Hepatic stellate cell (primary cell): ENCODE results near the gene MMP12.

Experiments
- DNase-seq: peaks from one replicate; pipeline ENCODE4 v3.0.0; 2011; ENCODE audit warnings: low spot score

Gene MMP12

DNA sequence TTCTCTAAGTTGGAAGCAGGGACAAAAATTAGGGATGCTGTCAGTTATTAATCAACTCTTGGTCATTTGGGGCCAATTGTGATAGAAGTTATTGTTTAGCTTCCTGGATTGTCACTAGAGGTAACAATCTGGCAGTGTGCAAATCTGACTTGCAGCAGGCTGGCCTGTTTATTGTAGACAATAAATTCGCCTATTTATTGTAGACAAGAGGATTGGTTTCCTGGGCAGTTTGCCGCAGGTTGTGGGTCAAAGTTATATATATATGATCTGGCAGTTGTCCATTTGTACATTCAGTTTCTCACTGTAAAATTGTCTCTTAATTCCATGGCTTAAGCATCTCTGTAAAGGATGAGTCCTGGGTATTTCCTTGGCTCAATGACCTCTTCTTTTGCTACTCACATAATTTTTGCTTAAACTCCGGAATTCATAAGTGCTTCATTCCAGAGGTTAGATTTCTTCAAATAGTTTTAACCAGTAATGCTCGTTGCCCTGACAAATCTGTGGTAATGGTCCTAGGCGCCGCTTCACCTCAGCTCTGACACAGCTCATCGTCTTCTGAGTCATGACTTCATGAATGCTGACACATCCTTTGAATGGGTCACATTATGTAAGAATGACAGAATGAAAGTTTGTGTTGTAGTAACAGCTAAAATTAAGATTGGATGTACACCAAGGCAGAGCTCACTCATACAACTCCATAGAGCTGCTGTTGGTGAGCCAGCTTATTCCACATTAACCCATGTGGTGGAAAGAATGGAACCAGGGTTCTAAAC is 23.6 kb downstream of the MMP12 start:
- no peak for DNase-seq

DNA sequence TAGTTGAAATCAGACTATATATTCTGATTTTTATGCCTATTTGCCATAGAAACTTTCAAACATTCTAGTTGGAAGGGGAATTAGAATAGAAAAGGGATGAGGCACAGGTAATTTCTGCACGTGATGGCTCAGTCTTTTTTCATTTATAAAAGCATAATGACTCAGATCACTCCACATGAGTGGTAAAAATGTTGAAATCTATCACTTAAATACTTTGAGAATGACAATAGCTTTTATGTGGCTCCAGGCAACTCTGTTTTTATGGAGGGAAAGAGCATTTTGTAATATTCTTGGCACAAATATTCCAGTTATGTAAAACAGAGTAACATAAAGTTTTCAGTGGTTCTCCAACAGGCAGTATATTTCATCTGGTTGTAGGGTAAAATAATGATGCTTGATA is 25.5 kb downstream of the MMP12 start:
- no peak for DNase-seq

DNA sequence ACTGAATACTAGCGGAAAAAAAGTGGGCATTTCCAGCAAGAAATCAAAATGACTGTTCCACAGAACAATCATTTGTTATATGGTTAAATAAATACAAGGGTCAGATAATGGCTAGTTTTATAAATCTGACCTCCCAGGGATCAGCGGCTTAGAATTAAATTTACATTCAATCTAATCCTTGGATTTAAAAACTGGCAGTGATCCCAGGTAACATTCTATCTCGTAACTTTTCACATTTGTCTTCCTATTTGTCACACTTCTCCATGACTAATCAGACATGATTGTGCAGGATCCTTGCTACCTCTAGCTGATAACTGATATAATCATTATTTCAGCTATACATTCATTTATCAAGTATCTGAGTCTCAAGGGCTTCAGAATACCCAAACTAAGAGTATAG is 28.5 kb downstream of the MMP12 start:
- DNase-seq: no peak

DNA sequence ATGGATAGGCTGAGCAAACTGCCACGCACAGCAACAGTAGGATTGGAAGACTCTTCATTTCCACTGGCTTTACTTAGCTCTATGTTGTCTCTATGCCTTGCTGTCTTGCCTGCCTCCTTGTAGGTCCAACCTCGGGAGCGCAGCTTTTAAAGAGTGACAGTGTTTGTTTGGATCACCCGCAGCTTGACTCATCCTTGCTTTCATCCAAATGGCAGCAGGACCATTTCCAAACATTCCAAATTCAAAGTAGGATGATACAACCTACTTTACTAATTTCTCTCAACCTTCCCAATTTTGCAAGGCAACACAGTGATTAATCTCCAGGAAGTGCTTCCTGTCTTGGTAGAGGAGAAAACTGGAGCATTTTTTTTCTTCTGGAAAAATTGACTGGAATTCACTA is 31.3 kb downstream of the MMP12 start, which contains the start of gene MMP3:
TSS of gene MMP3 (minus strand) at position 121 of the 400 bp plus-strand sequence. CDS start at position 58, 63 bp downstream.
- DNase-seq: no peak

DNA sequence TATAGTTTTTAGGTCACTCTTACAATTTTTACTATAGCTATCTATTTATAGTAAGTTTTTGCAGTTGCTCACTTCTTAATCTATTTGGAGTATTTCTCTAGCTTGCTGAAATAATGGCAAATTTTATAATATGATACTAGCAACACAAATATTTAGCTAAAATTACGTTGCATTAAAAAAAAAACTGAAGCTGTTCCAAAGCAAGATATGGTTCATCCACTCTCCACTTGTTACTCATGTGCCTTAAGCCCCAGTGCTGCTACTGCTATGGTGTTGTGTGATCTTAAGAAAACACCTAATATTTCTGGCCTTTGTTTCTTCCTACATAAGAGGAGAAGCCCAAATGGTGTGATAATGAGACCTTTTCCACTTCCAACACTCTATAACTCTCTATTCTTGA is 31.9 kb downstream of the MMP12 start:
- DNase-seq: no peak

- DNase-seq: no peak
These were observed 34.8 kb downstream of the MMP12 start for GRCh38 chr11:102840018-102840417.

- DNase-seq: no peak
These were observed 37.1 kb downstream of the MMP12 start for GRCh38 chr11:102837646-102838045.

- no peak for DNase-seq
These were observed 37.6 kb downstream of the MMP12 start for GRCh38 chr11:102837156-102837555.

DNA sequence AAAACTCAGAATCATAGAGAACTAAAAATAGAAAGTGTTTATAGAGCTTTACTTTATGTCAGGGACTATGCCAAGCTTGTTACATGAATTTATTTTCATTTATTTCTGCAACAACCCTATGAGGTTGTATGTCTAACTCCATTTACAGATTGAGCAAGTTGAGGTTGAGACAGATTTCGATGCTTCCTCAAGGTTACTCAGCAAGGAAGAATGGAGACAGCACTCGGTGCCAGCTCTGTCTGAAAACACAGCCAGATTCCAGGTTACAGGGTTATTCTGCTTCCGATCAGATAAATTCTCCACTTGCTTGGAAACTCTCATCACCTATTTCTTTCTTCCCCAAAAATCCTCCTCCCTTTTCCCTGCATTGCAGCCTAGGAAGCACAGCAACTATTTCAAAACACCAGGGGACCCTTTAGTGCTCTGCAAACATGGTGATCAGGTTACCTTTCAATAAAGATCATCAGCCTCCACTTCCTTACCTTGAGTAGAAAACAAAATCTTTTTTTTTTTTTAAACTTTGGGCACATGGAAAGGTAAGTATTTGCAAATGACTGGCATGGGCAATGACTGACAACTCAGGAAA is 38.4 kb downstream of the MMP12 start:
- DNase-seq: no peak

GRCh38 chr11:102833731-102834130 is 41.1 kb downstream of the MMP12 start:
- no peak for DNase-seq

DNA sequence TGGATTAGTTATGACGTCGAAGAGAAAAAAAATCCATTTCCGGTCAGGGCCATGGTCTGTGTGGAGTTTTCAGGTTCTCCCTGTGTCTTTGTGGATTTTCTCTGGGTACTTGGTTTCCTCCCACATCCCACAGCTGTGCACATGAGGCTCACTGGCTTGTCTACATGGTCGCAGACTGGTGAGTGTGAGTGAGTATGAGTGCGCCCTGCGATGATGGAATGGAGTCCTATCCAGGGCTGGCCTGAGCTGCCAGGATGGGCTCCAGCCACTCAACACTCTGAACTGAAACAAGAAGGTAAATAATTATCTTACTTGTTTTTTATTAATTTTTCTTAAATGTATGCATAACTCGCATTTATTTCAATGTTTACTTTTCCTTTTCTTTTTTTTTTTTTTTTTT is 42.2 kb downstream of the MMP12 start:
- no peak for DNase-seq

- DNase-seq: peak; percentile 16
These were observed 43.0 kb downstream of the MMP12 start for GRCh38 chr11:102831489-102832440.

GRCh38 chr11:102831128-102831488 is 43.7 kb downstream of the MMP12 start:
- DNase-seq: no peak

GRCh38 chr11:102830001-102830727 is 44.6 kb downstream of the MMP12 start:
- no peak for DNase-seq

- no peak for DNase-seq
These were observed 45.3 kb downstream of the MMP12 start for GRCh38 chr11:102829316-102830000.

GRCh38 chr11:102824556-102824955 is 50.2 kb downstream of the MMP12 start:
- DNase-seq: no peak

DNA sequence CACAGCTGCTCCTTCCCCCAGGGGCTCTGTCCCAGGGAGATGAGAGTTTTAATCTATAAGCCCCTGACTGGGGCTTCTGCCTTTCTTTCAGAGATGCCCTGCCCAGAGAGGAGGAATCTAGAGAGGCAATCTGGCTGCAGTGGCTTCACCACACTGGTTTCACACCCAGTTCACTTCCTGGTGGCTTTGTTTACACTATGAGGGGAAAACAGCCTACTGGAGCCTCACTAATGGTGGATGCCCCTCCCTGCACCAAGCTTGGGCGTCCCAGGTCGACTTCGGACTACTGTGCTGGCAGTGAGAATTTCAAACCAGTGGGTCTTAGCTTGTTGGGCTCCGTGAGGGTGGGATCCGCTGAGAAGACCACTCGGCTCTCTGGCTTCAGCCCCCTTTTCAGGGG is 55.3 kb downstream of the MMP12 start:
- no peak for DNase-seq

DNA sequence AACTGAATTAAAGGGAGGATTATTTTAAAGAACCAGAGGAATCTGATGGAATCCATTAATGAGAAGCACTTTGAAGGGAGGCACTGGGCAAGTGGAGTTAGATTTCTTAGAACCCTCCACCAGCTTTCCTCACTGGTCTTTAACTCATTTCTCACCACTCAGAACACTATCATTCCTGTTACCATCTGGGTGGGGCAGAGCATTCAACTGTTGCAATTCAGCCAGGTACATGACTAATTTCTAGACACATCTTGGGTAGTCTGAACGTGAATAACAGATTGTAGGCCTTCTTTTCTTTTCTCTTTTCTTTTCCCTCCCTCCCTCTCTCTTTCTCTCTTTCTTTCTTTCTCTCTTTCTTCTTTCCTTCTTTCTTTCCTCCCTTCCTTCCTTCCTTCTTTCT is 61.3 kb downstream of the MMP12 start:
- DNase-seq: no peak
